ENCODE data around the gene SLC35F5.
"Not testable (repeated sequence)": the region's sequence is repeated elsewhere in the genome, so short reads cannot be mapped to it uniquely, and the experiment has no call there.

Gene SLC35F5

GRCh38 chr2:113676623-113677266 lies 79.7 kb downstream of the SLC35F5 start:
- H3K4me2 ChIP-seq (ENCODE audit: low read length): no peak overlapping the region
- H3K4me3 ChIP-seq (ENCODE audit: low read length): no peak overlapping the region
- H4K20me1 ChIP-seq (ENCODE audit: insufficient read depth, low read length): no peaks in the 10 kb centered on the region
- H3K4me1 ChIP-seq (ENCODE audit: low read length): no peaks in the 10 kb centered on the region
- TF ChIP-seq CTCF (IDR thresholded peaks at IDR 0.05; ENCODE audit: low read depth, low read length) (no peak), EZH2phosphoT487 (IDR thresholded peaks at IDR 0.05; ENCODE audit: low read depth) (no peak)
- H3K9me3 ChIP-seq (ENCODE audit: insufficient read depth, low read length): no peaks in the 10 kb centered on the region
- H3K27me3 ChIP-seq (ENCODE audit: low read depth, low read length): no peaks in the 10 kb centered on the region
- no peak overlapping the region for H3K27ac ChIP-seq (ENCODE audit: low read length)
- H3K79me2 ChIP-seq (ENCODE audit: low read length): no peaks in the 10 kb centered on the region
- no peak overlapping the region for H3K9ac ChIP-seq (ENCODE audit: low read length)
- H3K36me3 ChIP-seq (replicated peaks; ENCODE audit: low read depth, low read length): no peaks in the 10 kb centered on the region
- no peak overlapping the region for H2AFZ ChIP-seq (ENCODE audit: low read depth, low read length)

GRCh38 chr2:113675875-113676274 lies 80.6 kb downstream of the SLC35F5 start:
- no peak overlapping the region for H3K4me3 ChIP-seq (ENCODE audit: low read length)
- H3K4me2 ChIP-seq (ENCODE audit: low read length): no peak overlapping the region
- H3K79me2 ChIP-seq (ENCODE audit: low read length): no peaks in the 10 kb centered on the region
- H3K9me3 ChIP-seq (ENCODE audit: insufficient read depth, low read length): no peaks in the 10 kb centered on the region
- no peak overlapping the region for H3K9ac ChIP-seq (ENCODE audit: low read length)
- H3K36me3 ChIP-seq (replicated peaks; ENCODE audit: low read depth, low read length): no peaks in the 10 kb centered on the region
- TF ChIP-seq EZH2phosphoT487 (IDR thresholded peaks at IDR 0.05; ENCODE audit: low read depth) (no peak), CTCF (IDR thresholded peaks at IDR 0.05; ENCODE audit: low read depth, low read length) (no peak)
- no peak overlapping the region for H2AFZ ChIP-seq (ENCODE audit: low read depth, low read length)
- no peaks in the 10 kb centered on the region for H3K4me1 ChIP-seq (ENCODE audit: low read length)
- no peaks in the 10 kb centered on the region for H3K27me3 ChIP-seq (ENCODE audit: low read depth, low read length)
- no peak overlapping the region for H3K27ac ChIP-seq (ENCODE audit: low read length)
- no peaks in the 10 kb centered on the region for H4K20me1 ChIP-seq (ENCODE audit: insufficient read depth, low read length)

GRCh38 chr2:113672326-113672932 lies 84.0 kb downstream of the SLC35F5 start:
- Histone ChIP-seq H3K4me1 (ENCODE audit: low read length) (no peaks in the 10 kb centered on the region), H4K20me1 (ENCODE audit: insufficient read depth, low read length) (no peaks in the 10 kb centered on the region), H3K79me2 (ENCODE audit: low read length) (no peaks in the 10 kb centered on the region), H3K36me3 (replicated peaks; ENCODE audit: low read depth, low read length) (no peaks in the 10 kb centered on the region), H3K9ac (ENCODE audit: low read length) (no peak overlapping the region), H3K27me3 (ENCODE audit: low read depth, low read length) (no peaks in the 10 kb centered on the region), H3K27ac (ENCODE audit: low read length) (no peak overlapping the region), H3K9me3 (ENCODE audit: insufficient read depth, low read length) (no peaks in the 10 kb centered on the region), H3K4me2 (ENCODE audit: low read length) (no peak overlapping the region), H2AFZ (ENCODE audit: low read depth, low read length) (no peak overlapping the region), H3K4me3 (ENCODE audit: low read length) (no peak overlapping the region)
- TF ChIP-seq CTCF (IDR thresholded peaks at IDR 0.05; ENCODE audit: low read depth, low read length): no peak
- no peak for TF ChIP-seq EZH2phosphoT487 (IDR thresholded peaks at IDR 0.05; ENCODE audit: low read depth)

GRCh38 chr2:113669013-113669412 lies 87.4 kb downstream of the SLC35F5 start:
- not testable (repeated sequence) for H3K9ac ChIP-seq (ENCODE audit: low read length)

GRCh38 chr2:113664761-113665533 lies 91.5 kb downstream of the SLC35F5 start:
- not testable (repeated sequence) for H3K9ac ChIP-seq (ENCODE audit: low read length); H3K36me3 ChIP-seq (replicated peaks; ENCODE audit: low read depth, low read length); H3K27me3 ChIP-seq (ENCODE audit: low read depth, low read length); H2AFZ ChIP-seq (ENCODE audit: low read depth, low read length); H4K20me1 ChIP-seq (ENCODE audit: insufficient read depth, low read length); H3K4me2 ChIP-seq (ENCODE audit: low read length); H3K79me2 ChIP-seq (ENCODE audit: low read length); H3K9me3 ChIP-seq (ENCODE audit: insufficient read depth, low read length); H3K4me3 ChIP-seq (ENCODE audit: low read length); H3K27ac ChIP-seq (ENCODE audit: low read length); H3K4me1 ChIP-seq (ENCODE audit: low read length)

More at GRCh38 chr2:113669013-113669412, 87.4 kb downstream of the SLC35F5 start:
- H4K20me1 ChIP-seq (ENCODE audit: insufficient read depth, low read length); H3K27me3 ChIP-seq (ENCODE audit: low read depth, low read length); H3K36me3 ChIP-seq (replicated peaks; ENCODE audit: low read depth, low read length); H3K4me3 ChIP-seq (ENCODE audit: low read length); H3K27ac ChIP-seq (ENCODE audit: low read length); H3K4me1 ChIP-seq (ENCODE audit: low read length); H3K4me2 ChIP-seq (ENCODE audit: low read length); H2AFZ ChIP-seq (ENCODE audit: low read depth, low read length); H3K79me2 ChIP-seq (ENCODE audit: low read length); H3K9me3 ChIP-seq (ENCODE audit: insufficient read depth, low read length): not testable (repeated sequence)

- H3K4me1 ChIP-seq (ENCODE audit: low read length); H3K9me3 ChIP-seq (ENCODE audit: insufficient read depth, low read length); H3K27ac ChIP-seq (ENCODE audit: low read length); H2AFZ ChIP-seq (ENCODE audit: low read depth, low read length); H3K4me3 ChIP-seq (ENCODE audit: low read length); H3K79me2 ChIP-seq (ENCODE audit: low read length); H3K4me2 ChIP-seq (ENCODE audit: low read length); H3K9ac ChIP-seq (ENCODE audit: low read length); H4K20me1 ChIP-seq (ENCODE audit: insufficient read depth, low read length); H3K36me3 ChIP-seq (replicated peaks; ENCODE audit: low read depth, low read length); H3K27me3 ChIP-seq (ENCODE audit: low read depth, low read length): not testable (repeated sequence)
These were observed 93.0 kb downstream of the SLC35F5 start for GRCh38 chr2:113663285-113664060.
